ENCODE measurements around the gene ARFGEF3.
A peak's percentile ranks its signal among the peaks of the same experiment; 100 is the strongest.
"Not testable (repeated sequence)": the region's sequence is repeated elsewhere in the genome, so short reads cannot be mapped to it uniquely, and the experiment has no call there.

Gene ARFGEF3

GRCh38 chr6:138161338-138162110 lies at the start of gene ARFGEF3:
TSS of gene ARFGEF3 (plus strand) at chr6:138161939. CDS start at chr6:138162087, 148 bp downstream.
- peak in 2 of 6 experiments; percentile 11 to 26 for DNase-seq

GRCh38 chr6:138113588-138114210 lies 48.0 kb upstream of the ARFGEF3 start:
- no peak for DNase-seq

DNA sequence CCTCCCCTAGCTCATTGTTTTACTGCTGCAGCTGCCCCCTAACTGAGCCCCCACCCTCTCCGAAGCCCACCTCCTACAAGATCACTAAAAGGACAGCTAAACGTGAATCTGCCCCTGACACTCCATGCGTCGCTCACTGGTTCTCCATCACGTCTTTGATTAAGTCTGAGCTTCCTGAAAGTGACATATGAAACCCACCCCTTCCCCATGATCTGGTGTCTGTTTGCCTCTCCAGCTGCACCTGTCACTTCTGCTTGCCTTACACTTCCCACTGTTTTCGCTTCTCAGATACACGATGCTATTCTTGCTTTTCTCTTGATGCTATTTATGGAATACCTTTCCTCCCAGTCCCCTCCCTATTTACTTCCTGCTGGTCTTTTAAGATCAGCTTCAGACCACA lies 46.5 kb upstream of the ARFGEF3 start:
- DNase-seq, result peak in 1 of 6 experiments; percentile 3

DNA sequence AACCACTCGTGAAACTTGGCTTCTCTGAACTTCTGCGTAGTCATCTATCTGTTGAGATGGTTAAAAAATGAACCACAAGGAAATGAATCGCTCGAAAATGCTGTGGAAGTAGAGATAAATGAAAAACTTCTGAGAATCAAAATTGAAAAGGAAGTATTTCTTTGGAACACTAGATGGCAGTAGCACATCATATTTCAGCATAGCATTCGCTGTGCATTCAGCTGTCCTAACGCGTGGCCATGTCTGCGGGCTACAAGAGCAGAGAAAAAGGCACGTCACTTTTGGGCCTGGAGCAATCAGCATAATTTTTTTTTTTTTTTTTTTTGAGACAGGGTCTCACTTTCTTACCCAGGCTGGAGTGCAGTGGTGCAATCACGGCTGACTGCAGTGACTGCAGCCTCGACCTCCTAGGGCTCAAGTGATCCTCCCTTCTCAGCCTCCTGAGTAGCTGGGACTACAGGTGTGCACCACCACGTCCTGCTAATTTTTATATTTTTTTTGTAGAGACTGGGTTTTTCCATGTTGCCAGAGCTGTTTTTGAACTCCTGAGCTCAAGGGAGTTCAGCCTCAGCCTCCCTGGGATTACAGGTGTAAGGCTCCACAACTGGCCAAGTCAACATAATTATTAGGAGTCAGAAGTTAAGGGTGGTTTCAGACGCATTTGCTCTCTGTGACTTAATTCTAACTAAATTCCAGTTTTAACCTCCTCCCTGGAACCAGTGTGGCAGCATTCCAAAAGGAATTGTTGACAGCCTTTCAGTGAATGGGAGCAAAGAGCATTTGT lies 45.7 kb upstream of the ARFGEF3 start:
- peak; percentile 1 to 67 (median 22) for DNase-seq

- DNase-seq, result no peak
Observed at GRCh38 chr6:138116661-138116999, 45.1 kb upstream of the ARFGEF3 start.

- no peak for DNase-seq
Observed at GRCh38 chr6:138117376-138117914, 44.3 kb upstream of the ARFGEF3 start.

GRCh38 chr6:138119229-138119628 lies 42.5 kb upstream of the ARFGEF3 start:
- DNase-seq, result not testable (repeated sequence)

- no peak for DNase-seq
Observed at GRCh38 chr6:138119976-138120375, 41.8 kb upstream of the ARFGEF3 start.

GRCh38 chr6:138124096-138124495 lies 37.6 kb upstream of the ARFGEF3 start:
- DNase-seq, result no peak

- DNase-seq, result no peak
Observed at GRCh38 chr6:138128096-138128495, 33.6 kb upstream of the ARFGEF3 start.

DNA sequence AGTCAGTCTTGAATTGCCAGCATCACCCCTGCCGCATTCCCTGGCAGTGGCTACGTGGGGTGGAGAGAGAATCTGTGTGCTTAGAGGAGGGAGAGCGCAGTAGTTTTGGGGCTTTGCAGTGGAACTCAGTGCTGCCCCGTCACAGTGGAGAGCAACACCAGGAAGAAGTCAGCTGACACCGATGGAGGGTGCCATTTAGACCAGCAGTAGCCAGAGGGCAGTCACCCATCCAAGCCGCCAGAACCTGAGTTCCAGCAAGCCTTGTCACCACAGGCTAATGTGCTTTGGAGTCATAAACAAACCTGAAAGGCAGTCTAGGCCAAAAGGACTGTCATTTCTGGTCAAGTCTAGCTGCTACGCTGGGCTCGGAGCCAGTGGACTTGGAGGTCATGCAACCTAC lies 32.5 kb upstream of the ARFGEF3 start:
- no peak for DNase-seq

GRCh38 chr6:138142806-138143205 lies 18.9 kb upstream of the ARFGEF3 start:
- no peak for DNase-seq

DNA sequence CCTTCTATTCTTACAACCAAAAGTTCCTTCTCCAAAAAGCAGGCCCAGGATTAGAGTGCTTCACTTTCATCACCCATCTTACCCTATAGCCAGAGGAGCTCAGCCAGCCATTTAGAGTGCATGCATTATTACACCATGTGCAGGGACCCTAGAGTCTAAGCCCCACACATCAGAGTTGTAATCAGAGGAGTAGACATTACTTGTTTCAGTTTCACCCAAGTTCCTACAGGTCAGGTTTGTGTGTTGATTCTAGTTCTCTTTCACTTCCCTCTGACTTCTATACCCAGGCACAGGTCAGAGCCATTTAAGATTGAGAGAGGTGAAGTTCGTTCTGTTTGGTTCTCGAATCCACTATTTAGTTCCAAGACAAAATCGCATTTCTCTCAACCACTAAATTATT lies 16.3 kb upstream of the ARFGEF3 start:
- DNase-seq, result no peak

DNA sequence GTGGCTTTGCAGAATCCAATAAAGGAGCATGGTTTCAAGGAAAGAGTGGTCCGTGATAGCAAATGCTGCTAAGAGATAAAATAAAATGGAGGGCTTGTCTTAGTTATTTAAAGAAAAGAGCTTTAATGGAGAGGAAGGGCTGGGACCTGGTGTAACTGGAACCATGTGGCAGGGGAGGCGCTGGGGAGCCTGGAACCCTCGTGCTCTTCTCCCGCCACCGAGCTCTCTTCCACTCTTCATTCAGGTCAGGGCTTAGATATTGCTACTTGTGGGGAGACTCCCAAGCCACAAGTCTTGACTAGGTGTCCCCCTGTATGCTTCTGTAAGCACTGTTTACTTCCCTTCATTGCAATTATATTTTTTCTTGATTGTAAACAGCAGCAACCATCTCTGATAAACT lies 15.2 kb upstream of the ARFGEF3 start:
- no peak for DNase-seq

- DNase-seq, result no peak
Observed at GRCh38 chr6:138155443-138155842, 6.3 kb upstream of the ARFGEF3 start.

DNA sequence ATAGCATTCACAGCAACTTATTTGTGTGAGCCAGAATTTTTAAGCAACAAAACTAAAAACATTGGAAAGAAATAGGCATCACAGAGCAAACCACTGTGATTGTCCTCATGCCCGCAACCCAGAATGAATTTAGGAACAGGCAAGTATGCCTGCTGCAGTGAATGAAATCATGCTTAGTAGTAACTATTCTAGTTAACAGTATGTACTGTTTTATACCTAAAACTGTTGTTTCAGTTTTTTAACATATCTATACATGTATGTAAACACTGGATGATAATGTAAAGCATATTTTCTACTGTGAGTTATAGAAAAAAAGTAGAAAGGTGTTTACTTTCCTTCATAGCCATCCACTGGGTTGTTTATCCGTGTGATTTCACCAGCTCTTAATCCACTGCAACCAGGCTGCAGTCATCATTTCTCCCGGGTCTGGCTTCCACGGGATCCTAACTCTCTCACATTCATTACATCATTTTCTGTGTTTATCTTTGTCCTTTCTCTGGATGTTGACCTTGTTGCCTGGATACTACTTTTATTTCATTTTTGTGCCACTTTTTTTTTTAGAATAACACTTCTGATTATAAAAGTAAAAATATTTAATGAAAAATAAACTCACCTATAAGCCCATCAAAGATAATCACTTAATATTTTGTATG lies 3.6 kb upstream of the ARFGEF3 start:
- DNase-seq, result no peak

DNA sequence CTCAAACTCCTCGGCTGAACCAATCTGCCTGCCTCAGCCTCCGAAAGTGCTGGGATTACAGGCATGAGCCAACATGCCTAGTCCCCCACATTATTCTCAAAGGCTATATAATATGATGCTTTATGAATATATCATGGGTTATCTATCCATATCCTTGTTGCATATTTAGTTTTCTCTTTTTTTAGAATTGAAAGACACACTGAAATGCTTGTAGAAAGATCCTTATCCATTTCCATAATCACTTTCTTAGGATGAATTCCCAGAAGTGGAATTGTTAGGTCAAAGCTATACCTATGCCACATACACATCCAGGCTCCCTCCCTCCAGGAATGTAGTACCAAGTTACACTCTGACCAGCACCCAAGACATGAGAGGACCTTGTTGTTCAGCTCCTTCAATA lies 2.5 kb upstream of the ARFGEF3 start:
- no peak for DNase-seq

- DNase-seq, result no peak
Observed at GRCh38 chr6:138160329-138161087, 1.2 kb upstream of the ARFGEF3 start.

GRCh38 chr6:138161088-138161337 lies 726 bp upstream of the ARFGEF3 start:
- peak in 1 of 6 experiments; percentile 1 for DNase-seq

GRCh38 chr6:138162111-138162954 lies 594 bp downstream of the ARFGEF3 start:
- no peak for DNase-seq

- no peak for DNase-seq
Observed at GRCh38 chr6:138162955-138163575, 1.3 kb downstream of the ARFGEF3 start.
